C4-2B (cell line): ENCODE measurements around the gene GPR108.

Source experiments
- H3K27ac ChIP-seq: fragments of 450-650 bp; 2 replicates; pipeline ENCODE4 v1.5.1; 2017
- ZFX ChIP-seq: fragments of 450-650 bp; IDR thresholded peaks from 2 replicates; pipeline ENCODE4 v1.6.1; 2017
- TF ChIP-seq, protein P1 (sequence below): fragments of 450-650 bp; conservative IDR thresholded peaks from 2 replicates; pipeline ENCODE4 v1.5.1; 2017; ENCODE audit warnings: mild to moderate bottlenecking

GPR108 gene

DNA sequence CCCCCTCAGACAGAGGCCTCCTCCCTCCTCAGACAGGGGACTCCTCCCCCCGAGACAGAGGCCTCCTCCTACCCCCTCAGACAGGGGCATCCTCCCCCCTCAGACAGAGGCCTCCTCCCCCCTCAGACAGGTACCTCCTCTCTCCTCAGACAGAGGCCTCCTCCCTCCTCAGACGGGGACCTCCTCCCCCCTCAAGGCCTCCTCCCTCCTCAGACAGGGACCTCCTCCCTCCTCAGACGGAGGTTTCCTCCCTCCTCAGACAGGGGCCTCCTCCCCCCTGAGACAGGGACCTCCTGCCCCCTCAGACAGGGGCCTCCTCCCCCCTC is 30.8 kb downstream of the GPR108 start:
- TF ChIP-seq, protein P1, sequence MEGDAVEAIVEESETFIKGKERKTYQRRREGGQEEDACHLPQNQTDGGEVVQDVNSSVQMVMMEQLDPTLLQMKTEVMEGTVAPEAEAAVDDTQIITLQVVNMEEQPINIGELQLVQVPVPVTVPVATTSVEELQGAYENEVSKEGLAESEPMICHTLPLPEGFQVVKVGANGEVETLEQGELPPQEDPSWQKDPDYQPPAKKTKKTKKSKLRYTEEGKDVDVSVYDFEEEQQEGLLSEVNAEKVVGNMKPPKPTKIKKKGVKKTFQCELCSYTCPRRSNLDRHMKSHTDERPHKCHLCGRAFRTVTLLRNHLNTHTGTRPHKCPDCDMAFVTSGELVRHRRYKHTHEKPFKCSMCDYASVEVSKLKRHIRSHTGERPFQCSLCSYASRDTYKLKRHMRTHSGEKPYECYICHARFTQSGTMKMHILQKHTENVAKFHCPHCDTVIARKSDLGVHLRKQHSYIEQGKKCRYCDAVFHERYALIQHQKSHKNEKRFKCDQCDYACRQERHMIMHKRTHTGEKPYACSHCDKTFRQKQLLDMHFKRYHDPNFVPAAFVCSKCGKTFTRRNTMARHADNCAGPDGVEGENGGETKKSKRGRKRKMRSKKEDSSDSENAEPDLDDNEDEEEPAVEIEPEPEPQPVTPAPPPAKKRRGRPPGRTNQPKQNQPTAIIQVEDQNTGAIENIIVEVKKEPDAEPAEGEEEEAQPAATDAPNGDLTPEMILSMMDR: no peak
- TF ChIP-seq ZFX: no peak
- H3K27ac ChIP-seq: no peak overlapping the region

GRCh38 chr19:6705931-6706632 is 31.3 kb downstream of the GPR108 start:
- TF ChIP-seq, protein P1: no peak
- TF ChIP-seq ZFX: no peak

DNA sequence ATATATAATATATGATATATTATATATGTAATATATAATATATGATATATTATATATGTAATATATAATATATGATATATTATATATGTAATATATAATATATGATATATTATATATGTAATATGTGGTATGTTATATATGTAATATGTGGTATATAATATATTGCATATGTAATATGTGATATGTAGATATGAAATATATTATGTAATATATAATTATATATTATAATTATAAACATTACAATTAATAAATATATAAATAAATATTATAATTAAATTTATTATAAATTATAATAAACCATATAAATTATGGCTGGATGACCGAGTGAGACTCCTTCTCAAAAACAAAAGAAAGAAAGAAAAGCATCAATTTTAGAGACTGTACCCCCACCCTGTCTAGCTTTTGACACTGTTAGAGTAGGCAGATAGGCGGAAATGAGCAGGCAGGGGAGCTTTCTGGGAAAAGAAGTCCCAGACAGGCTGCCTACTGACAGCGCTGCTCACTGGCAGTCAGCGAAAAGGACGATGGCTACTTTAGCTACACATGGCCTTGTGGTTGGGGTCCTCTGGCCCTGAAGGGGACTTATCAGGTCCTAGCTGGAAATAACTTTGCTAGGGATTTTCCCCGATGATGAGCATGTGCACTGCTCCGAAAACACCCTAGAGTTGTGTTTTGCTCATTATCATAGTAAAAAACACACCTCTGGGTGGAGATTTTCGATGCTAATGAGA is 36.6 kb downstream of the GPR108 start:
- TF ChIP-seq ZFX: no peak
- TF ChIP-seq, protein P1: no peak

More at GRCh38 chr19:6705931-6706632, 31.3 kb downstream of the GPR108 start:
- H3K27ac ChIP-seq: no peak overlapping the region

DNA sequence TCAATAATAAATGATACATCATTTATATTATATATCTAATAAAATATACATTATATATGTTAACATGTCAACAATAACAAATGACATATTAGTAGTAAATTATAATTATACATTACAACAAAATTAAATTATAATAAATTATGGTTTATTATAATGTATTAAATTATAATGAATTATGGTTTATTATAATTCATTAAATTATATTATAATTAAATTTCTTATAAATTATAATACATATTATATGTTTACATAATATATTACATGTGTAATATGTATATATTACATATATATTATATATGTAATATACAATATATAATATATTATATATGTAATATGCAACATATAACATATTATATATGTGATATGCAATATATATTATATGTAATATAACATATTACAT is 37.4 kb downstream of the GPR108 start:
- TF ChIP-seq, protein P1: no peak
- TF ChIP-seq ZFX: no peak
- H3K27ac ChIP-seq: no peak overlapping the region

More for the DNA sequence above, 36.6 kb downstream of the GPR108 start:
- no peak overlapping the region for H3K27ac ChIP-seq

GRCh38 chr19:6697291-6697690 is 40.1 kb downstream of the GPR108 start:
- no peak overlapping the region for H3K27ac ChIP-seq
- TF ChIP-seq ZFX: no peak
- TF ChIP-seq, protein P1: no peak

DNA sequence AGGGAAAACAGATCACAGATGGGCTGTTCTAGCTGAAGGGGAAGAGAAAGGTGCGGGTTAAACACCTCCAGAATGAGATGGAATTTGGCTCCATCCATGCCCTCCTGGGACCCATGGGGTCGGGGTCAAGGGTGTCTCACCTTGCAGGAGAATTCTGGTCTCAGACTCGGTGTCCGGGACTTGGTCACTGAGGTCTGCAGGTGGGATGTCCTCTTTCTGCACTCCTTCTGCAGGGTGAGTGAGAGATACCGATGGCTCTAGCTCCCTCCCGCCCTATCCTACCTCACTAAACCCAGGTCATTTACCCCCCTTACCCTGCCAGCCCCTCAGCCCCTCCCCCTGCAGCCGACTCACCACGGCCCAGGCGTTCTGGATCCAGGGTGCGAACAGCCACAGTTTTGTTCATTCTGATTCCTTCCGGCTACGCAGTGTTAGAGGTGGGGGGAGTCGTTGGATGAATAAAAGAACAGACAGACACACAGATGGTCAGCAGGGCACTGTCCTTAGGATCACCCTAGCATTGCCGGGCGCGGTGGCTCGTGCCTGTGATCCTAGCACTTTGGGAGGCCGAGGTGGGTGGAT is 41.0 kb downstream of the GPR108 start:
- TF ChIP-seq ZFX: no peak
- TF ChIP-seq, protein P1: no peak
- H3K27ac ChIP-seq: no peak overlapping the region
